ENCODE measurements around the gene TARM1.
"Not testable (repeated sequence)": the region's sequence is repeated elsewhere in the genome, so short reads cannot be mapped to it uniquely, and the experiment has no call there.

Gene TARM1

GRCh38 chr19:54100561-54100960, 19.4 kb upstream of the TARM1 start, which contains the start of gene OSCAR:
Gene OSCAR (minus strand): TSS chr19:54100803. CDS start chr19:54100792, 11 bp downstream.
- no peak for TF ChIP-seq CTCF (IDR thresholded peaks at IDR 0.05; ENCODE audit: low read length, missing control alignments)
- peak; percentile 18 for DNase-seq (ENCODE audit: low read depth)

DNA sequence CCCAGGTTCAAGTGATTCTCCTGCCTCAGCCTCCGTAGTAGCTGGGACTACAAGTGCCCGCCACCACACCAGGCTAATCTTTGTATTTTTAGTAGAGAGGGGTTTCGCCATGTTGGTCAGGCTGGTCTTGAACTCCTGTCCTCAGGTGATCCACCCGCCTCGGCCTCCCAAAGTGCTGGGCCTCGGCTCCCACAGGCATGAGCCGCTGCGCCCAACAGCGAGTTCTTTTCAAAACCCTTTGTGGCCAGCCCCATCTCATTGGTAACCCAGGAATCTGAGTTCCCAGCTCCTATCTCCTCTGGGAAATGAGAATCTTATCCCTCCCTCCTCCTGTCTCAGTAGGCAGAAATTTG, 18.7 kb upstream of the TARM1 start:
- DNase-seq (ENCODE audit: low read depth); H3K4me3 ChIP-seq (replicated peaks; ENCODE audit: low read depth, low read length): not testable (repeated sequence)

More at GRCh38 chr19:54100561-54100960, 19.4 kb upstream of the TARM1 start, which contains the start of gene OSCAR:
- no peak within 1 kb of the TSS for H3K4me3 ChIP-seq (replicated peaks; ENCODE audit: low read depth, low read length)

- H3K4me3 ChIP-seq (replicated peaks; ENCODE audit: low read depth, low read length), result no peak overlapping the region
- no peak for TF ChIP-seq CTCF (IDR thresholded peaks at IDR 0.05; ENCODE audit: low read length, missing control alignments)
- DNase-seq (ENCODE audit: low read depth), result no peak
Measured at GRCh38 chr19:54099190-54099902, 18.2 kb upstream of the TARM1 start.

DNA sequence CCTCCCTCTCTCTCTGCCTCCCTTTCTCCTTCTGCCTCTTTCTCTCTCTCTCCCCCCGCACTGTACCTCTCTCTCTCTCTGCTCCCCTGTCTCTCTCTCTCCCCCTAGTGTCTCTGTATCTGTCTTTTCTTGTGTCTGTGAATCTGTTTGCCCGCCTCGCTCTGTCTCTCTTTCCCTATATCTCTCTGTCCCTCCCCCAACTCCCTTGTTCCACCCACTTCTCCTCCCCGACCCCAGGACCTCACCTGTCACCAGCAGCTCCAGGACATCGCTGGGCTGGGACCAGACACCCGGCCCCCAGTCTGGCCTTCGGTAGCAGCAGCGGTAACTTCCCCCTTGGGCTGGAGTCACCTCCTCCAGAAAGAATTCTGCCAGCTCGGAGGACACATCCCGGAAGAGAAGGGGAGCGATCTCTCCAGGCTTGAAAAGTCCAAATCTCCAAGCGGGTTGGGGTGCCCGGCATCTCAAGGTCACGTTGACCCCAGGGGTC, 15.5 kb upstream of the TARM1 start:
- DNase-seq (ENCODE audit: low read depth), result peak; percentile 54
- TF ChIP-seq CTCF (IDR thresholded peaks at IDR 0.05; ENCODE audit: low read length, missing control alignments), result peak; percentile 46
- peak overlapping the region; percentile 32 for H3K4me3 ChIP-seq (replicated peaks; ENCODE audit: low read depth, low read length)

GRCh38 chr19:54095859-54096616, 14.9 kb upstream of the TARM1 start:
- DNase-seq (ENCODE audit: low read depth), result peak; percentile 48
- peak overlapping the region; percentile 33 for H3K4me3 ChIP-seq (replicated peaks; ENCODE audit: low read depth, low read length)

DNA sequence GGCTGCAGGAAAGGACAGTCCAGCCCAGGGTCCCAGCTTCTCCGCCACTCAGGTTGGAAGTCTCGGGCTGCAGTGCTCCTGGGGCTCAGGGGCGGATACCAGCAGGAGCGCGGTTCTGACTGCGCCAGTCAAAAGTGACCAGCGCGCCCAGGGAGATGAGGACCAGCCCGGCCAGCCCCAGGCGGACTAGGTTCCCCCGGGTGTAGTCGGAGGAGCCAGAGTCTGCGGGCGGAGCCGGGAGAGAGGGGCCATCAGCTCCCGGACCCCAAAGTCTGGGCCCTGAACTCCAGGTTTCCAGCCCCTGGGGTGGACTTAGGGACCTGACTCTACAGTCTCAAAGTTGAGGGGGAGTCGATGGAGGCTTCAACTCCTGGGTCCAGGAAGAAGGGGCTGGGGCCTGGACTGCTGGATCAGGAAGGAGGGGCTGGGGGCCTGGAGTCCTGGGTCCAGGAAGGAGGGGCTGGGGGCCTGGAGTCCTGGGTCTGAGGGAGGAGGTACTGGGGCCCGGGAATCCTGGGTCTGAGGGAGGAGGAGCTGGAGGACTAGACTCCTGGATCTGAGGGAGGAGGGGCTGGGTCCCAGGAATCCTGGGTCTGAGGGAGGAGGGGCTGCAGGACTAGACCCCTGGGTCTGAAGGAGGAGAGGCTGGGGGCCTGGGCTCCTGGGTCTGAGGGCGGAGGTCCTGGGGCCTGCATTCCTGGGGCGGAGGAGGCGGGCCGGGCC, 14.1 kb upstream of the TARM1 start:
- H3K4me3 ChIP-seq (replicated peaks; ENCODE audit: low read depth, low read length), result peak overlapping the region; percentile 33
- DNase-seq (ENCODE audit: low read depth), result no peak
- no peak for TF ChIP-seq CTCF (IDR thresholded peaks at IDR 0.05; ENCODE audit: low read length, missing control alignments)

GRCh38 chr19:54094426-54095000, 13.3 kb upstream of the TARM1 start:
- DNase-seq (ENCODE audit: low read depth), result no peak
- H3K4me3 ChIP-seq (replicated peaks; ENCODE audit: low read depth, low read length), result no peak overlapping the region
- TF ChIP-seq CTCF (IDR thresholded peaks at IDR 0.05; ENCODE audit: low read length, missing control alignments), result no peak
